ENCODE data around the gene KCNJ13.

DNA sequence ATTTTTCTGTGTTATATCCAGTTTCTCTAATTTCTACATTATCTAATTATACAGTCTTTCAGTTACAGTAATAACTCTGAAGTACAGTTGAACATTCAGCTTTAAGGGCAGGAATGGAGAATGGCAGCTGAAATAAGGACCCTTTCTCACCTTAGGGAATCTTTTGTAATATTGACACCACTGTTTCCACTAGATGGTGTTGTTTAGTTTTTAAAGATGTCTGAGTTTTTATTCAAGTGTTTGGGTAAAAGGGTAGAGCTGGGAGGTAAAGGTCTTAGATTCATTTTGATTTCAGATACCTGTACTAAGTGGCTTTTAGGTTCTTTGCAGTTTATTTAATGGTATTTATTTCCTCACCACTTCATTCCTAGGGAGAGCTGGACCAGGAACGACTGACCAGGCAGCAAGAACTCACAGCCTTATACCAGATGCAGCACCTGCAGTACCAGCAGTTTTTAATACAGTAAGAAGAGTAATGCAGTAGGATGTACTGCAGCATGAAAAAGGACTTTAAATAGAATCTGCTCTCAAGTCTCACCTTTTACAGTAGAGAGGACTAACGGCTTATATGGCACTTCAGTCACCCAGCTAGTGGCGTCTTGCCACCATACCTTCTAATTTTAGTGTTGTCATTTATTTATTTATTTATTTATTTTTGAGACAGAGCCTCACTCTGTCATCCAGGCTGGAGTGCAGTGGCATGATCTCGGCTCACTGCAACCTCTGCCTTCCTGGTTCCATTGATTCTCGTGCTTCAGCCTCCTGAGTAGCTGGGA, 33.2 kb upstream of the KCNJ13 start:
- TF ChIP-seq, protein P1, sequence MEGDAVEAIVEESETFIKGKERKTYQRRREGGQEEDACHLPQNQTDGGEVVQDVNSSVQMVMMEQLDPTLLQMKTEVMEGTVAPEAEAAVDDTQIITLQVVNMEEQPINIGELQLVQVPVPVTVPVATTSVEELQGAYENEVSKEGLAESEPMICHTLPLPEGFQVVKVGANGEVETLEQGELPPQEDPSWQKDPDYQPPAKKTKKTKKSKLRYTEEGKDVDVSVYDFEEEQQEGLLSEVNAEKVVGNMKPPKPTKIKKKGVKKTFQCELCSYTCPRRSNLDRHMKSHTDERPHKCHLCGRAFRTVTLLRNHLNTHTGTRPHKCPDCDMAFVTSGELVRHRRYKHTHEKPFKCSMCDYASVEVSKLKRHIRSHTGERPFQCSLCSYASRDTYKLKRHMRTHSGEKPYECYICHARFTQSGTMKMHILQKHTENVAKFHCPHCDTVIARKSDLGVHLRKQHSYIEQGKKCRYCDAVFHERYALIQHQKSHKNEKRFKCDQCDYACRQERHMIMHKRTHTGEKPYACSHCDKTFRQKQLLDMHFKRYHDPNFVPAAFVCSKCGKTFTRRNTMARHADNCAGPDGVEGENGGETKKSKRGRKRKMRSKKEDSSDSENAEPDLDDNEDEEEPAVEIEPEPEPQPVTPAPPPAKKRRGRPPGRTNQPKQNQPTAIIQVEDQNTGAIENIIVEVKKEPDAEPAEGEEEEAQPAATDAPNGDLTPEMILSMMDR (IDR thresholded peaks at IDR 0.05): no peak
- no peak for TF ChIP-seq POLR2AphosphoS5 (IDR thresholded peaks at IDR 0.05; ENCODE audit: insufficient read depth in 1 of 2, low read depth in 1 of 2)
